HCT116 (cell line): ENCODE results near the gene IPCEF1. TPM values are rescaled to one million over a fixed set of nuclear protein-coding genes. Genes with fewer than 3 reads are reported as not detected.
A peak's percentile ranks its signal among the peaks of the same experiment; 100 is the strongest.

Source experiments
- ATAC-seq: fragments of 200-7000 bp; cut with Tn5 transposase; 2 replicates; pipeline ENCODE4 v1.9.1; 2020; ENCODE audit warnings: mild to moderate bottlenecking, moderate library complexity
- BruUV-seq: library from RNA; stranded (reverse); fragments of 400-500 nt; replicated peaks from 2 replicates; lab custom pipeline; 2021; lab: Mats Ljungman, UMichigan
- CTCF ChIA-PET: fragments of 300-600 bp; sonication (Branson Sonifier 250); formaldehyde crosslinking; loops from one replicate; lab custom pipeline; 2021; ENCODE audit warnings: antibody characterized with exemption; lab: Charles Lee
- POLR2A ChIA-PET: fragments of 300-600, 350-600 bp; sonication (Branson Sonifier 250); formaldehyde crosslinking; loops from one replicate; lab custom pipeline; 2021; ENCODE audit warnings: antibody characterized with exemption; lab: Charles Lee
- RAD21 ChIA-PET, 2 experiments: fragments of 300-600 bp; sonication (Branson Sonifier 250); formaldehyde crosslinking; loops; one replicate each; lab custom pipeline; 2023; ENCODE audit warnings: low total read pairs in 2 of 2; ENCODE audit not compliant: uncharacterized antibody in 2 of 2, unreplicated experiment in 2 of 2, low non-redundant PET in 1 of 2; lab: Charles Lee
- DNase-seq: peaks from one replicate; pipeline ENCODE4 v3.0.0-alpha.2; 2010; ENCODE audit warnings: low read depth, low spot score
- H2AFZ ChIP-seq: fragments of 200-600 bp; shearing (Covaris generic), sonication (generic); 2 replicates; pipeline ENCODE4 v1.6.1; 2017; ENCODE audit warnings: low read depth, mixed run types, mixed read lengths, antibody characterized with exemption, low read length; ENCODE audit not compliant: poor library complexity, severe bottlenecking
- H3K27ac ChIP-seq: 2 replicates; pipeline ENCODE4 v1.5.1; 2012; ENCODE audit warnings: low read depth, low read length
- H3K27me3 ChIP-seq: fragments of 200-600 bp; sonication (generic); 2 replicates; pipeline ENCODE4 v1.6.1; 2016; ENCODE audit warnings: mixed run types, low read length, mixed read lengths; ENCODE audit not compliant: insufficient read depth
- H3K36me3 ChIP-seq, 2 experiments: fragments of 200-500 bp in 1 of 2; fragments of 200-600 bp in 1 of 2; sonication (Bioruptor generic) in 1 of 2; sonication (generic) in 1 of 2; 2 replicates each; pipeline versions ENCODE4 v1.5.1 to v1.6.1; 2014 to 2016; ENCODE audit warnings: low read length in 2 of 2, inconsistent platforms in 1 of 2, mixed read lengths in 1 of 2, mixed run types in 1 of 2; ENCODE audit not compliant: insufficient read depth in 2 of 2, control insufficient read depth in 1 of 2
- H3K4me1 ChIP-seq, 2 experiments: fragments of 200-600 bp in 1 of 2; sonication (generic) in 1 of 2; 2 replicates each; pipeline versions ENCODE4 v1.5.1 to v1.6.1; 2012 to 2017; ENCODE audit warnings: low read length in 2 of 2, inconsistent platforms in 1 of 2, mild to moderate bottlenecking in 1 of 2, mixed read lengths in 1 of 2, mixed run types in 1 of 2, moderate library complexity in 1 of 2; ENCODE audit not compliant: insufficient read depth in 2 of 2, control insufficient read depth in 1 of 2
- H3K4me2 ChIP-seq: fragments of 200-600 bp; sonication (generic); 2 replicates; pipeline ENCODE4 v1.6.1; 2017; ENCODE audit warnings: mixed run types, low read length, mixed read lengths
- H3K4me3 ChIP-seq, 2 experiments: fragments of 200-600 bp in 1 of 2; sonication (generic) in 1 of 2; replicated peaks in 1 of 2; 2 replicates each; pipeline ENCODE4 v1.5.1; 2011 to 2016; ENCODE audit warnings: low read length in 2 of 2, control low read depth in 1 of 2, low read depth in 1 of 2, mild to moderate bottlenecking in 1 of 2, mixed read lengths in 1 of 2, mixed run types in 1 of 2
- H3K79me2 ChIP-seq: fragments of 200-600 bp; sonication (generic); 2 replicates; pipeline ENCODE4 v1.6.1; 2017; ENCODE audit warnings: mild to moderate bottlenecking, mixed run types, low read length, moderate library complexity, mixed read lengths; ENCODE audit not compliant: insufficient read depth
- H3K9ac ChIP-seq: fragments of 200-600 bp; sonication (generic); 2 replicates; pipeline ENCODE4 v1.6.1; 2016; ENCODE audit warnings: low read length, mixed read lengths
- H3K9me2 ChIP-seq: fragments of 200-600 bp; sonication (generic), shearing (Covaris generic); 2 replicates; pipeline ENCODE4 v1.6.1; 2017; ENCODE audit warnings: mixed run types, mild to moderate bottlenecking, moderate library complexity; ENCODE audit not compliant: insufficient read depth
- H3K9me3 ChIP-seq, 2 experiments: fragments of 200-500 bp in 1 of 2; fragments of 200-600 bp in 1 of 2; sonication (Bioruptor generic) in 1 of 2; sonication (generic) in 1 of 2; 2 replicates each; pipeline ENCODE4 v1.6.1; 2014 to 2017; ENCODE audit warnings: low read length in 2 of 2, mixed read lengths in 2 of 2, inconsistent platforms in 1 of 2, low read depth in 1 of 2, mild to moderate bottlenecking in 1 of 2, mixed run types in 1 of 2, moderate library complexity in 1 of 2; ENCODE audit not compliant: control insufficient read depth in 1 of 2, insufficient read depth in 1 of 2
- H4K20me1 ChIP-seq: fragments of 200-600 bp; sonication (generic), shearing (Covaris generic); 2 replicates; pipeline ENCODE4 v1.6.1; 2017; ENCODE audit warnings: mixed run types, mild to moderate bottlenecking, moderate library complexity; ENCODE audit not compliant: insufficient read depth
- EGR1 ChIP-seq: IDR thresholded peaks from 2 replicates; pipeline ENCODE4 v1.6.1; 2012; ENCODE audit warnings: low read depth
- FOSL1 ChIP-seq: IDR thresholded peaks from 2 replicates; pipeline ENCODE4 v1.6.1; 2012; ENCODE audit warnings: low read depth
- MAX ChIP-seq: IDR thresholded peaks from 2 replicates; pipeline ENCODE4 v1.6.1; 2012
- POLR2A ChIP-seq: IDR thresholded peaks from 2 replicates; pipeline ENCODE4 v1.7.0; 2011; ENCODE audit warnings: borderline replicate concordance; ENCODE audit not compliant: insufficient read depth, insufficient read length; ENCODE audit errors: extremely low read depth
- POLR2AphosphoS5 ChIP-seq: IDR thresholded peaks from 2 replicates; pipeline ENCODE4 v1.6.1; 2011; ENCODE audit warnings: mild to moderate bottlenecking, low read depth, low read length, moderate library complexity
- SP1 ChIP-seq: IDR thresholded peaks from 2 replicates; pipeline ENCODE4 v1.6.1; 2012; ENCODE audit warnings: low read depth
- SRF ChIP-seq: IDR thresholded peaks from 2 replicates; pipeline ENCODE4 v1.6.1; 2012; ENCODE audit warnings: low read depth
- ZFX ChIP-seq: fragments of 450-650 bp; IDR thresholded peaks from 2 replicates; pipeline ENCODE4 v1.6.1; 2017
- intact Hi-C: fragments of 100-400 bp; cut with micrococcal nuclease; formaldehyde crosslinking; loops from 2 replicates; pipeline ENCODE4 v1.10.0; 2022
- total RNA-seq: library from RNA; stranded (reverse); gene quantifications from one replicate; pipeline ENCODE4 v1.2.1, GENCODE V29; 2021; ENCODE audit not compliant: unreplicated experiment

The IPCEF1 gene
- total RNA-seq, 1 experiment from 2014 or later: 0.32 TPM

GRCh38 chr6:154403788-154404187 lies 47.2 kb upstream of the IPCEF1 start:
- Histone ChIP-seq H3K9me3 (no peaks in the 10 kb centered on the region), H4K20me1 (no peaks in the 10 kb centered on the region), H3K9me2 (no peaks in the 10 kb centered on the region), H3K9ac (no peak overlapping the region), H3K36me3 (no peaks in the 10 kb centered on the region; a peak in 1 of 4 replicates), H3K27me3 (no peaks in the 10 kb centered on the region), H3K4me3 (no peak overlapping the region), H3K4me1 (peaks cover 18 to 19% of the 10 kb centered on the region in 2 experiments), H3K79me2 (no peaks in the 10 kb centered on the region), H3K4me2 (peak overlapping the region; percentile 45), H2AFZ (no peak overlapping the region), H3K27ac (no peak overlapping the region)
- CTCF ChIA-PET: no interaction called here
- no TSS peak for BruUV-seq
- POLR2A ChIA-PET: no interaction called here
- RAD21 ChIA-PET: no interaction called here
- TF ChIP-seq POLR2A: no peak
- no peak for TF ChIP-seq POLR2AphosphoS5
- TF ChIP-seq SRF: no peak
- 0 out of 2 replicates have a peak, but pooled peaks have one; percentile 16 for TF ChIP-seq EGR1
- TF ChIP-seq SP1: 0 out of 2 replicates have a peak, but pooled peaks have one; percentile 18
- TF ChIP-seq MAX: no peak
- DNase-seq (no peak), ATAC-seq (peak; percentile 49; the same call in 1 of the 2 replicates)
- intact Hi-C loops: no loop called here

- BruUV-seq: no TSS peak
- ATAC-seq: peak; percentile 55; the same call in 1 of the 2 replicates
- ChIA-PET POLR2A (no interaction called here), CTCF (no interaction called here)
- H2AFZ ChIP-seq: no peak overlapping the region
- no peak overlapping the region for H3K9ac ChIP-seq
- intact Hi-C loops: no loop called here
- H4K20me1 ChIP-seq: no peaks in the 10 kb centered on the region
- H3K9me3 ChIP-seq: no peaks in the 10 kb centered on the region
- TF ChIP-seq ZFX (no peak), FOSL1 (no peak)
- TF ChIP-seq, all 23 proteins: peak for 0
- Histone ChIP-seq H3K4me2 (no peak overlapping the region), H3K79me2 (no peaks in the 10 kb centered on the region), H3K9me2 (no peaks in the 10 kb centered on the region), H3K27ac (no peak overlapping the region), H3K27me3 (no peaks in the 10 kb centered on the region), H3K36me3 (no peaks in the 10 kb centered on the region; a peak in 2 of 4 replicates), H3K4me1 (peaks cover 18 to 19% of the 10 kb centered on the region in 2 experiments), H3K4me3 (no peak overlapping the region)
- RAD21 ChIA-PET: no interaction called here
- DNase-seq: no peak
Observed at GRCh38 chr6:154402081-154402780, 45.6 kb upstream of the IPCEF1 start.
